ENCODE results near the gene SULT2B1. TPM values are rescaled to one million over a fixed set of nuclear protein-coding genes. Genes with fewer than 3 reads are reported as not detected.

SULT2B1 gene
- total RNA-seq, 4 donors from 2014 or later = not detected

GRCh38 chr19:48552406-48553322 is 692 bp downstream of the SULT2B1 start:
- 80 to 85% methylated on average over 15 of the region's 19 CpGs for WGBS, 2 donors

DNA sequence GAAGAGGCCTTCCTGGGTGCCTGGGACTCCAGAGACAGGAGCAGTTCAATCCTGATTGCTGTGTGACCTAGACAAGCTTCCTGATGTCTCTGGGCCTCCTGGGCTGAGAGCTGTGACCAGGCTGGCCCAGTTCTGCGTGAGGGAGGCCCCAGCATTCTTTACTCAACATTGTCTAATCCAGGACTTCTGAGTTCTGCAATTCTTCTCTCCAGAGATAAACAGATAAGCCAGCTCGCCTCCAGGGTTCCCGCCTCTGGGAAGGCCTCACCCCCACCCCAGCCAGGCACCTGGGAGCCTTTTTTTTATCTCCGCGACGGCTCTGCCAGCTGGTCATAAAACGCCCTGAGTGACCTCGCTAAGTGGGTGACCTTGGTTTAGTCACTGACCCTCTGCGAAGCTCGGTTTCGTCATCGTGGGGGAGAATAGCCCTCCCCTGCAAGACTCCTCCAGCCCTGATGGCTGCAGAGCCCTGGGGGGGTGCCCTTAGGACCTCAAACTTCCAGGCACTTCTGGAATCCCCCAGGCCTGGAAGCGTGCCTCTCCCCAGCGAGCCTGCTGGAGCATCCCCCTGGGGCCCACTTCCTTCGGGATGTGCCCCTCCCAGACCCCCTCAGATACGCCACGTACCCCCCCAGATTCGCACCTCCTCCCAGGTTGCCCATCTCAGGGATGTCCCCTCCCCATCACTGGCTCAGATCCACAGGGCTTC is 1.9 kb downstream of the SULT2B1 start:
- Histone ChIP-seq H3K4me1 (peaks cover 0 to 10% (median 0%) of the 10 kb centered on the region in 4 donors), H3K27me3 (peaks cover 0 to 77% of the 10 kb centered on the region in 2 donors), H3K9me3 (no peaks in the 10 kb centered on the region), H3K4me3 (no peak overlapping the region), H3K36me3 (no peaks in the 10 kb centered on the region), H3K27ac (no peak overlapping the region)
- 23 to 36% methylated on average over 12 to 18 of the region's 18 CpGs for WGBS, 2 donors
- TF ChIP-seq, protein P1, sequence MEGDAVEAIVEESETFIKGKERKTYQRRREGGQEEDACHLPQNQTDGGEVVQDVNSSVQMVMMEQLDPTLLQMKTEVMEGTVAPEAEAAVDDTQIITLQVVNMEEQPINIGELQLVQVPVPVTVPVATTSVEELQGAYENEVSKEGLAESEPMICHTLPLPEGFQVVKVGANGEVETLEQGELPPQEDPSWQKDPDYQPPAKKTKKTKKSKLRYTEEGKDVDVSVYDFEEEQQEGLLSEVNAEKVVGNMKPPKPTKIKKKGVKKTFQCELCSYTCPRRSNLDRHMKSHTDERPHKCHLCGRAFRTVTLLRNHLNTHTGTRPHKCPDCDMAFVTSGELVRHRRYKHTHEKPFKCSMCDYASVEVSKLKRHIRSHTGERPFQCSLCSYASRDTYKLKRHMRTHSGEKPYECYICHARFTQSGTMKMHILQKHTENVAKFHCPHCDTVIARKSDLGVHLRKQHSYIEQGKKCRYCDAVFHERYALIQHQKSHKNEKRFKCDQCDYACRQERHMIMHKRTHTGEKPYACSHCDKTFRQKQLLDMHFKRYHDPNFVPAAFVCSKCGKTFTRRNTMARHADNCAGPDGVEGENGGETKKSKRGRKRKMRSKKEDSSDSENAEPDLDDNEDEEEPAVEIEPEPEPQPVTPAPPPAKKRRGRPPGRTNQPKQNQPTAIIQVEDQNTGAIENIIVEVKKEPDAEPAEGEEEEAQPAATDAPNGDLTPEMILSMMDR (IDR thresholded peaks at IDR 0.05) = no peak
- TF ChIP-seq EP300 (IDR thresholded peaks at IDR 0.05) = no peak
- TF ChIP-seq POLR2A (IDR thresholded peaks at IDR 0.05) = no peak
- DNase-seq (ENCODE audit: low spot score in 2 of 2) = no peak

More at GRCh38 chr19:48552406-48553322, 692 bp downstream of the SULT2B1 start:
- H3K9me3 ChIP-seq = no peaks in the 10 kb centered on the region
- TF ChIP-seq POLR2A (IDR thresholded peaks at IDR 0.05) = no peak
- TF ChIP-seq EP300 (IDR thresholded peaks at IDR 0.05) = no peak
- TF ChIP-seq, protein P1 (IDR thresholded peaks at IDR 0.05) = no peak
- no peak overlapping the region for H3K27ac ChIP-seq
- no peak for DNase-seq (ENCODE audit: low spot score in 2 of 2)
- peaks cover 0 to 5% (median 0%) of the 10 kb centered on the region in 4 donors for H3K4me1 ChIP-seq
- peaks cover 0 to 74% of the 10 kb centered on the region in 2 donors for H3K27me3 ChIP-seq
- H3K4me3 ChIP-seq = no peak overlapping the region
- H3K36me3 ChIP-seq = no peaks in the 10 kb centered on the region

- WGBS, 2 donors = 62 to 64% methylated on average over 16 of the region's 16 CpGs
- Histone ChIP-seq H3K36me3 (no peaks in the 10 kb centered on the region), H3K27me3 (peaks cover 0 to 84% of the 10 kb centered on the region in 2 donors), H3K9me3 (no peaks in the 10 kb centered on the region), H3K4me1 (peaks cover 0 to 10% (median 0%) of the 10 kb centered on the region in 4 donors), H3K4me3 (no peak overlapping the region), H3K27ac (no peak overlapping the region)
- no peak for TF ChIP-seq POLR2A (IDR thresholded peaks at IDR 0.05)
- TF ChIP-seq, protein P1 (IDR thresholded peaks at IDR 0.05) = no peak
- no peak for TF ChIP-seq EP300 (IDR thresholded peaks at IDR 0.05)
- DNase-seq (ENCODE audit: low spot score in 2 of 2) = no peak
Observed at GRCh38 chr19:48554385-48555091, 2.6 kb downstream of the SULT2B1 start.

DNA sequence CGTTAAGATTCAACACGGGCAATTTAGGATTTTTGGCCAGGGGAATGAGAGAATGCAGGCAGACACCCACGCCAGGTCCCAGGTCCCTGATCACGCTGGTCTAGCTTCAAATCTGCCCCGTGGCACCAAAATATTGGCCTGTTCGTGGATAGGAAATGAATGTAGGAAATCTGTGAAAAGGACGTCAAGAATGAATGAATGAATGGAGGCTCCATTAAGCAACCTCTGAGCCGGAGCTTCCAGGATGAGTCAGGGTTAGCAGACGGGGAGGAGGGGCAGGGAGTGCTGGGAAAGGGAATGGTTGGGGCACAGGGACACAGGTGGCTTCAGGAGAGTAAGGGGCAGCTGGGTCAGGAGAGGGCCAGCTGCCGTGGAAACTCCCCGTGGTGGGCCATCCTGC is 4.2 kb downstream of the SULT2B1 start:
- H3K27ac ChIP-seq = no peak overlapping the region
- H3K27me3 ChIP-seq = peaks cover 0 to 81% of the 10 kb centered on the region in 2 donors
- DNase-seq (ENCODE audit: low spot score in 2 of 2) = no peak
- H3K9me3 ChIP-seq = no peaks in the 10 kb centered on the region
- peaks cover 0 to 10% (median 0%) of the 10 kb centered on the region in 4 donors for H3K4me1 ChIP-seq
- TF ChIP-seq, protein P1 (IDR thresholded peaks at IDR 0.05) = no peak
- TF ChIP-seq POLR2A (IDR thresholded peaks at IDR 0.05) (no peak), EP300 (IDR thresholded peaks at IDR 0.05) (no peak)
- 53 to 56% methylated on average over 11 of the region's 11 CpGs for WGBS, 2 donors
- no peak overlapping the region for H3K4me3 ChIP-seq
- no peaks in the 10 kb centered on the region for H3K36me3 ChIP-seq
